Neural cell (in vitro differentiated cells): Measurements from ENCODE around the gene PARP16. TPM values are rescaled to one million over a fixed set of nuclear protein-coding genes. Genes with fewer than 3 reads are reported as not detected.

ENCODE experiments used
- H2AFZ ChIP-seq: fragments of 200-600, 300-800 bp; sonication (generic), shearing (Covaris generic); 2 replicates; pipeline ENCODE4 v1.6.0; 2014; ENCODE audit warnings: low read depth, mild to moderate bottlenecking, antibody characterized with exemption, low read length, moderate library complexity
- H3F3A ChIP-seq: fragments of 200-600 bp; shearing (Covaris generic); 2 replicates; pipeline ENCODE4 v1.6.1; 2016; ENCODE audit warnings: mild to moderate bottlenecking, moderate library complexity, mixed read lengths, antibody characterized with exemption, low read length; ENCODE audit not compliant: insufficient read depth, poor library complexity, severe bottlenecking
- H3K27ac ChIP-seq: fragments of 200-600, 300-800 bp; sonication (generic), shearing (Covaris generic); 2 replicates; pipeline ENCODE4 v1.5.1; 2014; ENCODE audit warnings: mild to moderate bottlenecking, low read length, moderate library complexity
- H3K27me3 ChIP-seq: fragments of 300-800, 200-600 bp; sonication (generic), shearing (Covaris generic); 2 replicates; pipeline ENCODE4 v1.6.0; 2014; ENCODE audit warnings: mild to moderate bottlenecking, low read depth, low read length, moderate library complexity; ENCODE audit not compliant: insufficient read depth
- H3K36me3 ChIP-seq: fragments of 300-800, 200-600 bp; sonication (generic), shearing (Covaris generic); 2 replicates; pipeline ENCODE4 v1.5.1; 2014; ENCODE audit warnings: mild to moderate bottlenecking, antibody characterized with exemption, low read length, moderate library complexity; ENCODE audit not compliant: insufficient read depth
- H3K4me2 ChIP-seq: fragments of 300-800, 200-600 bp; sonication (generic), shearing (Covaris generic); 2 replicates; pipeline ENCODE4 v1.6.0; 2014; ENCODE audit warnings: mild to moderate bottlenecking, low read length
- H3K4me3 ChIP-seq: fragments of 300-800, 200-600 bp; sonication (generic), shearing (Covaris generic); 2 replicates; pipeline ENCODE4 v1.5.1; 2014; ENCODE audit warnings: mild to moderate bottlenecking, low read length, moderate library complexity
- H3K79me2 ChIP-seq: fragments of 200-600 bp; shearing (Covaris generic); replicated peaks from 2 replicates; pipeline ENCODE4 v1.6.0; 2014; ENCODE audit warnings: mild to moderate bottlenecking, low read length, moderate library complexity; ENCODE audit not compliant: insufficient read depth
- H3K9ac ChIP-seq: fragments of 300-800, 200-600 bp; sonication (generic), shearing (Covaris generic); 2 replicates; pipeline ENCODE4 v1.6.1; 2016; ENCODE audit warnings: mild to moderate bottlenecking, low read length, mixed read lengths
- H3K9me2 ChIP-seq: fragments of 200-600 bp; shearing (Covaris generic); 2 replicates; pipeline ENCODE4 v1.6.1; 2016; ENCODE audit warnings: mild to moderate bottlenecking, low read length, mixed read lengths; ENCODE audit not compliant: insufficient read depth
- H3K9me3 ChIP-seq: fragments of 200-600, 300-800 bp; sonication (generic), shearing (Covaris generic); 2 replicates; pipeline ENCODE4 v1.6.1; 2016; ENCODE audit warnings: mild to moderate bottlenecking, mixed run types, low read length, moderate library complexity, mixed read lengths
- H4K20me1 ChIP-seq: fragments of 200-600 bp; shearing (Covaris generic); 2 replicates; pipeline ENCODE4 v1.6.1; 2016; ENCODE audit warnings: mild to moderate bottlenecking, mixed run types; ENCODE audit not compliant: insufficient read depth
- EP300 ChIP-seq: fragments of 450-650 bp; conservative IDR thresholded peaks from 2 replicates; pipeline ENCODE4 v1.6.1; 2014; ENCODE audit warnings: antibody characterized with exemption, mild to moderate bottlenecking, moderate library complexity; ENCODE audit not compliant: poor library complexity, severe bottlenecking
- EZH2 ChIP-seq: fragments of 200-600, 300-800 bp; shearing (Covaris generic), sonication (generic); IDR thresholded peaks from 2 replicates; pipeline ENCODE4 v1.6.1; 2014; ENCODE audit warnings: antibody characterized with exemption, low read length, borderline replicate concordance, mild to moderate bottlenecking; ENCODE audit not compliant: insufficient read depth, poor library complexity, severe bottlenecking
- MXI1 ChIP-seq: fragments of 450-650 bp; conservative IDR thresholded peaks from 2 replicates; pipeline ENCODE4 v1.6.1; 2014; ENCODE audit warnings: antibody characterized with exemption, mild to moderate bottlenecking; ENCODE audit not compliant: poor library complexity, severe bottlenecking
- POLR2AphosphoS5 ChIP-seq: IDR thresholded peaks from 2 replicates; pipeline ENCODE4 v1.6.1; 2012
- RAD21 ChIP-seq: fragments of 450-650 bp; conservative IDR thresholded peaks from 2 replicates; pipeline ENCODE4 v1.6.1; 2014; ENCODE audit warnings: antibody characterized with exemption, mild to moderate bottlenecking, moderate library complexity
- SMC3 ChIP-seq: fragments of 450-650 bp; conservative IDR thresholded peaks from 2 replicates; pipeline ENCODE4 v1.6.1; 2014; ENCODE audit warnings: antibody characterized with exemption, mild to moderate bottlenecking, moderate library complexity; ENCODE audit not compliant: poor library complexity
- TAF1 ChIP-seq: IDR thresholded peaks from 2 replicates; pipeline ENCODE4 v1.6.1; 2012; ENCODE audit warnings: low read depth
- polyA plus RNA-seq: library from polyadenylated mRNA; depleted of rRNA; stranded (reverse); fragments of >200 nt; gene quantifications from 2 replicates; pipeline ENCODE4 v1.2.3, GENCODE V29; 2014
- TF ChIP-seq, protein P1 (sequence below): fragments of 450-650 bp; IDR thresholded peaks from 2 replicates; pipeline ENCODE4 v1.5.1; 2014; ENCODE audit warnings: antibody characterized with exemption, mild to moderate bottlenecking, moderate library complexity; ENCODE audit not compliant: poor library complexity, severe bottlenecking
- TF ChIP-seq, protein P2 (sequence below): IDR thresholded peaks from 2 replicates; pipeline ENCODE4 v1.6.1; 2012; ENCODE audit warnings: borderline replicate concordance

Gene PARP16
- polyA plus RNA-seq, 1 donor from 2014 or later, result 17.0 TPM

DNA sequence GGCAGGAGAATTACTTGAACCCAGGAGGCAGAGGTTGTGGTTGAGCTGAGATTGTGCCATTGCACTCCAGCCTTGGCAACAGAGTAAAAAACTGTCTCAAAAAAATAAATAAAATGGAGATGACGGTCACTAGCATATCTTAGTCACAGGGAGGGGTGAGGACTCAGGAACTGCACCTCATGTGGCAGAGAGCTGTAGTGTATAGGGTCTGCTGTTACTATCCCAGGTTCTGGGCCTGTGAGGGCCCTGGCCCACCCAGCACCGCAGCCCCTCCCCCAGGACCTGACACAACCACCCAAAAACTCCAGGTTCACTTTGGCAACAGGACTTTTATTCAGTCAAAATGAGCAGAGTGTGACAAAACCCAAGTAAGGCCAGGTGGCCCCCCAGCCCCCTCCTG, 40.1 kb upstream of the PARP16 start:
- H3K9ac ChIP-seq, result no peak overlapping the region
- H3K4me3 ChIP-seq, result no peak overlapping the region
- no peak overlapping the region for H3K27ac ChIP-seq
- no peaks in the 10 kb centered on the region for H3K9me2 ChIP-seq
- H2AFZ ChIP-seq, result no peak overlapping the region
- no peaks in the 10 kb centered on the region for H3K36me3 ChIP-seq
- no peaks in the 10 kb centered on the region for H3K9me3 ChIP-seq
- H4K20me1 ChIP-seq, result no peaks in the 10 kb centered on the region
- no peaks in the 10 kb centered on the region for H3F3A ChIP-seq
- no peaks in the 10 kb centered on the region for H3K79me2 ChIP-seq
- no peak for TF ChIP-seq TAF1
- TF ChIP-seq RAD21, result no peak
- TF ChIP-seq, protein P1, sequence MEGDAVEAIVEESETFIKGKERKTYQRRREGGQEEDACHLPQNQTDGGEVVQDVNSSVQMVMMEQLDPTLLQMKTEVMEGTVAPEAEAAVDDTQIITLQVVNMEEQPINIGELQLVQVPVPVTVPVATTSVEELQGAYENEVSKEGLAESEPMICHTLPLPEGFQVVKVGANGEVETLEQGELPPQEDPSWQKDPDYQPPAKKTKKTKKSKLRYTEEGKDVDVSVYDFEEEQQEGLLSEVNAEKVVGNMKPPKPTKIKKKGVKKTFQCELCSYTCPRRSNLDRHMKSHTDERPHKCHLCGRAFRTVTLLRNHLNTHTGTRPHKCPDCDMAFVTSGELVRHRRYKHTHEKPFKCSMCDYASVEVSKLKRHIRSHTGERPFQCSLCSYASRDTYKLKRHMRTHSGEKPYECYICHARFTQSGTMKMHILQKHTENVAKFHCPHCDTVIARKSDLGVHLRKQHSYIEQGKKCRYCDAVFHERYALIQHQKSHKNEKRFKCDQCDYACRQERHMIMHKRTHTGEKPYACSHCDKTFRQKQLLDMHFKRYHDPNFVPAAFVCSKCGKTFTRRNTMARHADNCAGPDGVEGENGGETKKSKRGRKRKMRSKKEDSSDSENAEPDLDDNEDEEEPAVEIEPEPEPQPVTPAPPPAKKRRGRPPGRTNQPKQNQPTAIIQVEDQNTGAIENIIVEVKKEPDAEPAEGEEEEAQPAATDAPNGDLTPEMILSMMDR, result no peak
- no peak for TF ChIP-seq MXI1
- TF ChIP-seq, protein P2, sequence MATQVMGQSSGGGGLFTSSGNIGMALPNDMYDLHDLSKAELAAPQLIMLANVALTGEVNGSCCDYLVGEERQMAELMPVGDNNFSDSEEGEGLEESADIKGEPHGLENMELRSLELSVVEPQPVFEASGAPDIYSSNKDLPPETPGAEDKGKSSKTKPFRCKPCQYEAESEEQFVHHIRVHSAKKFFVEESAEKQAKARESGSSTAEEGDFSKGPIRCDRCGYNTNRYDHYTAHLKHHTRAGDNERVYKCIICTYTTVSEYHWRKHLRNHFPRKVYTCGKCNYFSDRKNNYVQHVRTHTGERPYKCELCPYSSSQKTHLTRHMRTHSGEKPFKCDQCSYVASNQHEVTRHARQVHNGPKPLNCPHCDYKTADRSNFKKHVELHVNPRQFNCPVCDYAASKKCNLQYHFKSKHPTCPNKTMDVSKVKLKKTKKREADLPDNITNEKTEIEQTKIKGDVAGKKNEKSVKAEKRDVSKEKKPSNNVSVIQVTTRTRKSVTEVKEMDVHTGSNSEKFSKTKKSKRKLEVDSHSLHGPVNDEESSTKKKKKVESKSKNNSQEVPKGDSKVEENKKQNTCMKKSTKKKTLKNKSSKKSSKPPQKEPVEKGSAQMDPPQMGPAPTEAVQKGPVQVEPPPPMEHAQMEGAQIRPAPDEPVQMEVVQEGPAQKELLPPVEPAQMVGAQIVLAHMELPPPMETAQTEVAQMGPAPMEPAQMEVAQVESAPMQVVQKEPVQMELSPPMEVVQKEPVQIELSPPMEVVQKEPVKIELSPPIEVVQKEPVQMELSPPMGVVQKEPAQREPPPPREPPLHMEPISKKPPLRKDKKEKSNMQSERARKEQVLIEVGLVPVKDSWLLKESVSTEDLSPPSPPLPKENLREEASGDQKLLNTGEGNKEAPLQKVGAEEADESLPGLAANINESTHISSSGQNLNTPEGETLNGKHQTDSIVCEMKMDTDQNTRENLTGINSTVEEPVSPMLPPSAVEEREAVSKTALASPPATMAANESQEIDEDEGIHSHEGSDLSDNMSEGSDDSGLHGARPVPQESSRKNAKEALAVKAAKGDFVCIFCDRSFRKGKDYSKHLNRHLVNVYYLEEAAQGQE, result no peak
- no peaks in the 10 kb centered on the region for H3K27me3 ChIP-seq
- H3K4me2 ChIP-seq, result no peak overlapping the region

DNA sequence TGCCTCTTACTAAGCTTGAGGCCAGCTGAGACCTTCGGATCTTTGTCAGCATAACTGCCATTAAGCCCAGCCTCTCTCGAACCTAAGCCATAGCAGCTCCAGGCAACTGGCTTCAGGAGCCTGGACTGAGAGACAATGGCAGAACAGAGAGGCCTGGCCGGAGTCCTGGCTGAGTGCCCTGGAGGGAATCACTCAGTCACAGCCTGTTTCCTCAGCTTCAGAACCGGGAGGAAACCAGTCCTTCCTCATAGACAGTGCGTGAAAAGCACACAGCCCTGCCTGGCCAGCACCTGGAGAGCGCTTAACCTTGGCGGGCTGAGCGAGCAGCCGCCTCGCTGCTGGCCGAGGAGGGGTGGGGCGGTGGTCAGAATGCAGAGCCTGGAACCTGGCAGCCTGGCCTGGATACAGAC, 39.4 kb upstream of the PARP16 start:
- Histone ChIP-seq H2AFZ (no peak overlapping the region), H3K27ac (no peak overlapping the region), H3K79me2 (no peaks in the 10 kb centered on the region), H4K20me1 (no peaks in the 10 kb centered on the region), H3K4me3 (no peak overlapping the region), H3K9me3 (no peaks in the 10 kb centered on the region), H3K36me3 (no peaks in the 10 kb centered on the region), H3K4me2 (no peak overlapping the region), H3F3A (no peaks in the 10 kb centered on the region), H3K9me2 (no peaks in the 10 kb centered on the region), H3K27me3 (no peaks in the 10 kb centered on the region), H3K9ac (no peak overlapping the region)
- TF ChIP-seq SMC3 (no peak), RAD21 (no peak), EP300 (no peak), TAF1 (no peak), POLR2AphosphoS5 (no peak), MXI1 (no peak), EZH2 (no peak)
- TF ChIP-seq, protein P2, result no peak
- TF ChIP-seq, protein P1, result no peak
